ENCODE results near the gene KCNG2. TPM values are rescaled to one million over a fixed set of nuclear protein-coding genes. Genes with fewer than 3 reads are reported as not detected.

The KCNG2 gene
- total and polyA plus RNA-seq, 4 donors = 1.3 to 2.2 (median 1.4) TPM

DNA sequence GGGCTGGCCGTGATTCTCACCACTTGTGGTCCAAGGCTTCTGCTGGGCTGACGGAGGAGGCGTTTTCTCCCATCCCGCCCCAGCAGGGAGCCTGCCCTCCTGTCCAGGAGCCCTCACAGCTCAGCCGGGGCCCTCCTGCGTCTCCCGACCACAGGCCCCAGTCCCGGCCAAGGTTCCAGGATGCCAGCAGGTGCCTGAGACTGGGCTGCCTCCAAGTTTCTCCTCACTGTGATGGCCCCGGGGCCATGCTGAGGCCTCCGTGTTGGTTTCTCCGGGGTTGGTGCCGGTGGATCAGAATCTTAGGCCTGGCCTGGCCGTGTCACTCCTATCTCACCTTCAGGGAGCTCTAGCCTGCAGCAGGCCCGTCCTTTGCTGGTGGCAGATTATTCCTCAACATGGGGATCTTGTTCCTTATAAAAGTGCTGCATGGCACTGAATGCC, 5.9 kb downstream of the KCNG2 start:
- Histone ChIP-seq H3K4me3 (ENCODE audit: low read depth, low read length) (no peak overlapping the region), H3K27me3 (ENCODE audit: control insufficient read depth, insufficient read depth, low read length) (peaks cover 22% of the 10 kb centered on the region), H3K36me3 (ENCODE audit: control insufficient read depth, insufficient read depth, low read length) (peaks cover 3% of the 10 kb centered on the region), H3K27ac (ENCODE audit: low read depth, low read length) (no peak overlapping the region), H3K4me1 (ENCODE audit: control insufficient read depth, insufficient read depth, low read length) (peaks cover 8% of the 10 kb centered on the region), H3K9me3 (ENCODE audit: control insufficient read depth, insufficient read depth, low read length) (no peaks in the 10 kb centered on the region)
- 92% methylated on average over 14 of the region's 14 CpGs for WGBS (ENCODE audit: insufficient coverage)
- DNase-seq (ENCODE audit: low read depth in 4 of 6, low spot score in 6 of 6) = no peak

DNA sequence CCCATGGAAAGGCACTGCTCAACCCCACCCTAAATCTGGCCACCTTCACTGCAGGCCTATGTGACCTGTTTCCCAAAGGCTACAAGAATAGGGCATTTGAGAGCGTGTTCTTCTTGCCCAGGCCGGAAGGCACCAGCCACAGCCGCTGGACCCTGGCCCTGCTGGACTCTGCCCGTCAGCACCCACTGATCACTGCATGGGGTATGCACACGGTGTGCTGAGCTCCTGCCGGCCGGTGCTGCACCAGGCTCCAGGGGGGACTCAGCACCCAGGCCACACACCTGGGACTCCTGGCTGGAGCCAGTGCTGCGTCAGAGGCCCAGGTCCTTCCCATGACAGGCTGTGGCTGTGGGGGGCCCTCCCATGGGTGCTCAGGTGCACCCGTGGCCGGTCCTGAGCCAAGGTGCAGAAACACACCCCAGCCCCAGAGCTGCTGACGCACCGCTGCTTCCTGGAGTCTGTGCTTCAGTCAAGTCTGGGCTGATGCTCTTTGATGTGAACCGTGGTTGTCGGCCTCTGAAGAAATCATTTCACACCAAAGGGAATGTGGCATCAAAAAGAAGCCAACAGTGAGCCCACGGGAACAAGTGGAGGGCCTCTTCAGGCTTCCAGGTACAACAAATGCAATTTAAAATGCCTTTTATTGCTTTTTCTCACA, 6.5 kb downstream of the KCNG2 start:
- WGBS (ENCODE audit: insufficient coverage) = 90% methylated on average over 14 of the region's 15 CpGs
- Histone ChIP-seq H3K36me3 (ENCODE audit: control insufficient read depth, insufficient read depth, low read length) (peaks cover 3% of the 10 kb centered on the region), H3K4me1 (ENCODE audit: control insufficient read depth, insufficient read depth, low read length) (peaks cover 1% of the 10 kb centered on the region), H3K4me3 (ENCODE audit: low read depth, low read length) (no peak overlapping the region), H3K9me3 (ENCODE audit: control insufficient read depth, insufficient read depth, low read length) (no peaks in the 10 kb centered on the region), H3K27ac (ENCODE audit: low read depth, low read length) (no peak overlapping the region), H3K27me3 (ENCODE audit: control insufficient read depth, insufficient read depth, low read length) (peaks cover 15% of the 10 kb centered on the region)
- no peak for DNase-seq (ENCODE audit: low read depth in 4 of 6, low spot score in 6 of 6)

DNA sequence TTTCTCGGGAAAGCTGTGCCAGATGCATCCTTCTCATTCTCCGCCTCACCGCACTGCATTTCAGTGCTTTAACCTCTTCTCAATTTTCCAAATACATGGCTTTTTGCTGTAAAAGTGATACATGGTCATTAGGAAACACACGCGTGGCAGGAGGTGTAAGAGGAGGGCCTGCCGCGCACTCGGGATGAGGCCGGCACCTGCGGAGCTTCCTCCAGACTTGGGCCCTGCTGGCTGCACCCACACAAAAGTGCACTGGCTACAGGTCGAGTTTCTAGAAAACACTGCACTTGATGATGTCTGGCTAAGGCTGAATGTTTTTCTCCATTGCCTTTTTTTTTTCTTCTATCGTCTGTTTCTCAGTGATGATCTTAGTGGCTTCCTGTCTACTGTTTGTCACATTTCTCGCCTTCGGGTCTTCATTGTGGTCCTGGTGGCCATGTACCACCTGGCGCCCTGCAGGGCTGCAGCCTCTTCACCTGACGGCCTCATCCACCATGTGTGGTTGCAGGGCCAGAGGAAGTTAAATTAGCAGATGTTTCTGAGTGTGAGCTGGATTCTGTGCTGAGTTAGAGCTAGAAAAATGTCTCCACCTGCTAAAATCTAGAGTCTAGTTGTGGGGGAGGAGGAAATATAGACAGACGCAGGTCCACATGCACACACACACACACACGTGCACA, 7.6 kb downstream of the KCNG2 start:
- H3K9me3 ChIP-seq (ENCODE audit: control insufficient read depth, insufficient read depth, low read length) = no peaks in the 10 kb centered on the region
- H3K4me1 ChIP-seq (ENCODE audit: control insufficient read depth, insufficient read depth, low read length) = no peaks in the 10 kb centered on the region
- H3K4me3 ChIP-seq (ENCODE audit: low read depth, low read length) = no peak overlapping the region
- H3K27me3 ChIP-seq (ENCODE audit: control insufficient read depth, insufficient read depth, low read length) = peaks cover 5% of the 10 kb centered on the region
- no peak for DNase-seq (ENCODE audit: low read depth in 4 of 6, low spot score in 6 of 6)
- WGBS (ENCODE audit: insufficient coverage) = 88% methylated on average over 11 of the region's 18 CpGs
- no peak overlapping the region for H3K27ac ChIP-seq (ENCODE audit: low read depth, low read length)
- H3K36me3 ChIP-seq (ENCODE audit: control insufficient read depth, insufficient read depth, low read length) = peaks cover 6% of the 10 kb centered on the region

DNA sequence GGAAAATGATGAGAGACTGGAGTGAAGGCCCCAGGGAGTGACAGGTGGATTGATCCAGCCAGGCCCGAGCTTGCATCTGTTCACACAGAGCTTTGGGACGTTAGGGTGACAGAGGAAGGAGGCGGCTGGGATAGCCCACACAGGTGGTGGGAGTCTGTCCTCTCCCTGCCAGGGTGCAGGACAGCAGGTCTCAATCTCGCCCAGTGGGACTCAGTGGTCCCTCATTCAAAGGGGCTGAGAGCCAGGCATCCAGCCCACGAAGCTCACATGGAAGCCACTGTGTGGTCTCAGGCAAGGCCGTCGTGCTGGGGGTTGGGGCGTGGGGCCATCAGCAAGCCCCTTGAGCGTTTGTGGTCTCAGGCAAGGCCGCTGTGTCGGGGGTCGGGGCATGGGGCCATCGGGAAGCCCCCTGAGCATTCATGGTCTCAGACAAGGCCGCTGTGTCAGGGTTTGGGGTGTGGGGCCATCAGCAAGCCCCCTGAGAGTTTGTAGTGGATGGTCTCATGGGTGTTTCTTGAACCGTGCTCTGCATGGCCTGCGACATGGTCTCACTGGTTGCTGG, 8.3 kb downstream of the KCNG2 start:
- Histone ChIP-seq H3K4me3 (ENCODE audit: low read depth, low read length) (no peak overlapping the region), H3K4me1 (ENCODE audit: control insufficient read depth, insufficient read depth, low read length) (no peaks in the 10 kb centered on the region), H3K27me3 (ENCODE audit: control insufficient read depth, insufficient read depth, low read length) (no peaks in the 10 kb centered on the region), H3K27ac (ENCODE audit: low read depth, low read length) (no peak overlapping the region), H3K9me3 (ENCODE audit: control insufficient read depth, insufficient read depth, low read length) (no peaks in the 10 kb centered on the region), H3K36me3 (ENCODE audit: control insufficient read depth, insufficient read depth, low read length) (peaks cover 3% of the 10 kb centered on the region)
- DNase-seq (ENCODE audit: low read depth in 4 of 6, low spot score in 6 of 6) = no peak
- WGBS (ENCODE audit: insufficient coverage) = 82% methylated on average over 14 of the region's 16 CpGs

DNA sequence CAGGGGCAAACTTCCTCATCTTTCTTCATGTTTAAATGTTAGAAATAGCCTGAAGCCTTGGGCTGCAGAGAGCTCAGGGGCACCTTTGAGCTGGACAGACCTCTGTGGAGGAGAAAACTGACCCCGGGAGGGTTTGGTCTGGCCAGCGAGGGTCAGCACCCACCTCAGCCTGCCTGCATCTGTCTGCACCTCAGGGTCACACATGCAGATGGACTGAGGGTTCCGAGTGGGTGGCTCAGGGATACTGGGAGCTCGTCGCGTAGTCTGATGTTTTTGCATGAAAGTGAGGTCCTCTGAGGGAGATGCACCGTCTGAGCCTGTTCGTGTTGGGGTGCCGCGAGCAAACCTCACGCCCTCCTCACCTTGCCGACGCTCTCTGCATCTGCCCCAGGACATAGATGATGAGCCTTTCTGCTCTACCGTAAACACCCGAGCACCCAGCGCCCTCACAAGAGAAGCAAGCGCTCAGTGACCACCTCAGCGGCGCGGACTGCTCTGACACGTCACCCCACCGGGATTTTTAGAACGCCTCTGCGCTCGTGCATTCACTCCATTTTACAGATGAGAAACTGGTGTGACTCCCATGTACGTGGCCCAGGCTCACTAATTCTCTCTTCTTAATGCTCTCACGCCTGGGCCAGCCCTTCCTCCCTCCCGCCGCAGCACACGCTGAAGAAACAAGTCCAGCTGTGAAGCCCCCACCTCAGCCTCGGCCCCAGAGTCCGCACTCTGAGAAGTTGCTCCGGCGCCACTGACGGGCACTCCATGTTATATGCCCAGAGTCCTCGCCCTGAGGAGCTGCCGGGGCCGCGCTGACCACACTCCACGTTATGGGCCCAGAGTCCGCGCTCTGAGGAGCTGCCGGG, 9.5 kb downstream of the KCNG2 start:
- H3K9me3 ChIP-seq (ENCODE audit: control insufficient read depth, insufficient read depth, low read length) = no peaks in the 10 kb centered on the region
- WGBS (ENCODE audit: insufficient coverage) = 94% methylated on average over 38 of the region's 43 CpGs
- H3K27ac ChIP-seq (ENCODE audit: low read depth, low read length) = no peak overlapping the region
- H3K36me3 ChIP-seq (ENCODE audit: control insufficient read depth, insufficient read depth, low read length) = peaks cover 3% of the 10 kb centered on the region
- no peak for DNase-seq (ENCODE audit: low read depth in 4 of 6, low spot score in 6 of 6)
- H3K4me3 ChIP-seq (ENCODE audit: low read depth, low read length) = no peak overlapping the region
- H3K4me1 ChIP-seq (ENCODE audit: control insufficient read depth, insufficient read depth, low read length) = no peaks in the 10 kb centered on the region
- no peaks in the 10 kb centered on the region for H3K27me3 ChIP-seq (ENCODE audit: control insufficient read depth, insufficient read depth, low read length)

GRCh38 chr18:79809482-79810192, 11.9 kb downstream of the KCNG2 start:
- no peak overlapping the region for H3K27ac ChIP-seq (ENCODE audit: low read depth, low read length)
- no peak for DNase-seq (ENCODE audit: low read depth in 4 of 6, low spot score in 6 of 6)

DNA sequence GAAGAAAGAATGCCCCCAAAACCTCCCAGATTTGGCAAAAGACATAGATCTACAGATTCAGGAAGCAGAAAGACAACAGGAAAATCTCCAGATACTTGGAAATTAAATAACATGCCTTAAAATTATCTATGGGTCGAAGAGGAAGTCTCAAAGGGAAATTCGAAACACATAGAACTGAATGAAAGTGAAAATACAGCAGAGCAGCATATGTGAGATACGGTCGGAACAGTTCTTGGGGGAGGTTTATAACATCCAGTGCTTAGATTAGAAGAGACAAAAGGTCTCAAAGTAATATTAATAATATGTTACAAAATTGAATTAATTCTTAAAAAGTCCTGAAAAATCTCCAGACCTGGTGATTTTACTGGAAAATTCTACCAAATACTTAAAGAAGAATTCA, 14.3 kb downstream of the KCNG2 start:
- H3K9me3 ChIP-seq (ENCODE audit: control insufficient read depth, insufficient read depth, low read length) = no peaks in the 10 kb centered on the region
- H3K36me3 ChIP-seq (ENCODE audit: control insufficient read depth, insufficient read depth, low read length) = peaks cover 3% of the 10 kb centered on the region
- no peak overlapping the region for H3K4me3 ChIP-seq (ENCODE audit: low read depth, low read length)
- H3K27me3 ChIP-seq (ENCODE audit: control insufficient read depth, insufficient read depth, low read length) = no peaks in the 10 kb centered on the region
- H3K27ac ChIP-seq (ENCODE audit: low read depth, low read length) = no peak overlapping the region
- 93% methylated on average over 3 of the region's 4 CpGs for WGBS (ENCODE audit: insufficient coverage)
- no peaks in the 10 kb centered on the region for H3K4me1 ChIP-seq (ENCODE audit: control insufficient read depth, insufficient read depth, low read length)
- no peak for DNase-seq (ENCODE audit: low read depth in 4 of 6, low spot score in 6 of 6)

More at GRCh38 chr18:79809482-79810192, 11.9 kb downstream of the KCNG2 start:
- Histone ChIP-seq H3K9me3 (ENCODE audit: control insufficient read depth, insufficient read depth, low read length) (no peaks in the 10 kb centered on the region), H3K4me3 (ENCODE audit: low read depth, low read length) (no peak overlapping the region), H3K27me3 (ENCODE audit: control insufficient read depth, insufficient read depth, low read length) (no peaks in the 10 kb centered on the region), H3K36me3 (ENCODE audit: control insufficient read depth, insufficient read depth, low read length) (peaks cover 3% of the 10 kb centered on the region), H3K4me1 (ENCODE audit: control insufficient read depth, insufficient read depth, low read length) (no peaks in the 10 kb centered on the region)
- WGBS (ENCODE audit: insufficient coverage) = 94% methylated on average over 33 of the region's 44 CpGs

DNA sequence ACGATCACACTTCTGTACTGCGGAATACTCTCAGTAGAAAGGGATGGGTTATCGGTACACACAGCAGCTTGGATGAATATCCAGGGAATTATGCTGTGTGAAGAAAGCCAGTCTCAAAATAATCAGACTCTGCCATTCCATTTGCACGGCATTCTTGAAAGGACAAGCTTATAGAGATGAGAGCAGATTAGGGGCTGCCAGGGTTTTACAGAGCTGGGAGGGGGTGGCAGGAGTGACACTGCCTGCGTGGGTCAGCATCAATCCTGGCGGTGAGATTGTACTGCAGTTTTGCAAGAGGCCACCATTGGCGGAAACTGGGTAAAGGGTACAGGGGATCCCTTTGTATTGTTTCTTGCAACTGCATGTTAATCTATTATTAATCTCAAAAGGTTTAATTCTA, 16.6 kb downstream of the KCNG2 start:
- DNase-seq (ENCODE audit: low read depth in 4 of 6, low spot score in 6 of 6) = no peak
- Histone ChIP-seq H3K36me3 (ENCODE audit: control insufficient read depth, insufficient read depth, low read length) (peaks cover 6% of the 10 kb centered on the region), H3K4me1 (ENCODE audit: control insufficient read depth, insufficient read depth, low read length) (peaks cover 2% of the 10 kb centered on the region), H3K4me3 (ENCODE audit: low read depth, low read length) (no peak overlapping the region), H3K27ac (ENCODE audit: low read depth, low read length) (no peak overlapping the region), H3K9me3 (ENCODE audit: control insufficient read depth, insufficient read depth, low read length) (no peaks in the 10 kb centered on the region), H3K27me3 (ENCODE audit: control insufficient read depth, insufficient read depth, low read length) (no peaks in the 10 kb centered on the region)
- WGBS (ENCODE audit: insufficient coverage) = 80% methylated on average over 5 of the region's 7 CpGs

DNA sequence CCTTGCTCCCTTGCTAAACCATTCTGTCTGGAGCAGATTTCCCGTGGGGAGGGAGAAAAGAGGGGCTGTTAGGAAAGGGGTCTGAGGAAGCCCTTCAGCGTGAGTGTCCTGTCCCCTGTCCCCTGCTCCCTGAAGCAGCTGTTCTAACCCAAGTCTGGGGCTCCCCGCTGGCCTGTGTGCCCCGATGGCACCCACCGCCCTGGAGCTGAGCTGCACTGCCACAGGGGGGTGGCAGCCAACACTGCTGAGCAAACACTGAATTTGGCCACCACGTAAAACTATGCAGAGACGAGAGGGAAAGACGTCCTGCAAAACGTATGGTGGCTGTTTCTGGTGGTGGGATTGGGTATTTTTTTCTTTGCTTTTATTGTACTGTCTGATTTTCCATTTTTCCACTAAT, 17.9 kb downstream of the KCNG2 start:
- 83% methylated on average over 8 of the region's 9 CpGs for WGBS (ENCODE audit: insufficient coverage)
- Histone ChIP-seq H3K27me3 (ENCODE audit: control insufficient read depth, insufficient read depth, low read length) (no peaks in the 10 kb centered on the region), H3K9me3 (ENCODE audit: control insufficient read depth, insufficient read depth, low read length) (no peaks in the 10 kb centered on the region), H3K4me3 (ENCODE audit: low read depth, low read length) (no peak overlapping the region), H3K4me1 (ENCODE audit: control insufficient read depth, insufficient read depth, low read length) (peaks cover 2% of the 10 kb centered on the region), H3K27ac (ENCODE audit: low read depth, low read length) (no peak overlapping the region), H3K36me3 (ENCODE audit: control insufficient read depth, insufficient read depth, low read length) (peaks cover 4% of the 10 kb centered on the region)
- DNase-seq (ENCODE audit: low read depth in 4 of 6, low spot score in 6 of 6) = no peak

Measured in spinal cord (tissue), 10 donors.